Calu3 (cell line): ENCODE data around the gene PTPN12. TPM values are rescaled to one million over a fixed set of nuclear protein-coding genes. Genes with fewer than 3 reads are reported as not detected.

Source experiments
- BruUV-seq: library from RNA; stranded (reverse); fragments of 400-500 nt; replicated peaks from 2 replicates; lab custom pipeline; 2021; lab: Mats Ljungman, UMichigan
- CTCF ChIA-PET: fragments of 300-600 bp; sonication (Branson Sonifier 250); formaldehyde crosslinking; loops from one replicate; lab custom pipeline; 2022; ENCODE audit warnings: antibody characterized with exemption; lab: Charles Lee
- DNase-seq: peaks from one replicate; pipeline ENCODE4 v3.0.0; 2022
- H3K27ac Mint-ChIP-seq: one replicate; pipeline ENCODE4 v1.8.0; 2022; ENCODE audit warnings: mixed read lengths; ENCODE audit not compliant: unreplicated experiment
- H3K27me3 Mint-ChIP-seq: one replicate; pipeline ENCODE4 v1.8.0; 2022; ENCODE audit warnings: mixed read lengths; ENCODE audit not compliant: unreplicated experiment
- H3K36me3 Mint-ChIP-seq: one replicate; pipeline ENCODE4 v1.8.0; 2022; ENCODE audit warnings: mild to moderate bottlenecking, moderate library complexity, mixed read lengths; ENCODE audit not compliant: insufficient read depth, unreplicated experiment
- H3K4me1 Mint-ChIP-seq: one replicate; pipeline ENCODE4 v1.8.0; 2022; ENCODE audit warnings: mild to moderate bottlenecking, low read depth, mixed read lengths; ENCODE audit not compliant: unreplicated experiment
- H3K4me3 Mint-ChIP-seq: one replicate; pipeline ENCODE4 v1.8.0; 2022; ENCODE audit warnings: mild to moderate bottlenecking, low read depth, moderate library complexity, mixed read lengths; ENCODE audit not compliant: unreplicated experiment
- H3K9me3 Mint-ChIP-seq: one replicate; pipeline ENCODE4 v1.8.0; 2022; ENCODE audit warnings: low read depth, mixed read lengths; ENCODE audit not compliant: unreplicated experiment
- intact Hi-C: fragments of 100-400 bp; cut with micrococcal nuclease; formaldehyde crosslinking; loops from one replicate; pipeline ENCODE4 v1.10.0; 2022; ENCODE audit not compliant: unreplicated experiment
- total RNA-seq: library from RNA; stranded (reverse); gene quantifications from 2 replicates; pipeline ENCODE4 v1.2.3, GENCODE V29; 2022
- TF ChIP-seq, protein P1 (sequence below): fragments of 200-600 bp; IDR thresholded peaks from one replicate; pipeline ENCODE4 v1.8.0; 2022; ENCODE audit warnings: antibody characterized with exemption; ENCODE audit not compliant: unreplicated experiment

PTPN12 gene
- total RNA-seq, 1 experiment from 2014 or later: 61.2 TPM

DNA sequence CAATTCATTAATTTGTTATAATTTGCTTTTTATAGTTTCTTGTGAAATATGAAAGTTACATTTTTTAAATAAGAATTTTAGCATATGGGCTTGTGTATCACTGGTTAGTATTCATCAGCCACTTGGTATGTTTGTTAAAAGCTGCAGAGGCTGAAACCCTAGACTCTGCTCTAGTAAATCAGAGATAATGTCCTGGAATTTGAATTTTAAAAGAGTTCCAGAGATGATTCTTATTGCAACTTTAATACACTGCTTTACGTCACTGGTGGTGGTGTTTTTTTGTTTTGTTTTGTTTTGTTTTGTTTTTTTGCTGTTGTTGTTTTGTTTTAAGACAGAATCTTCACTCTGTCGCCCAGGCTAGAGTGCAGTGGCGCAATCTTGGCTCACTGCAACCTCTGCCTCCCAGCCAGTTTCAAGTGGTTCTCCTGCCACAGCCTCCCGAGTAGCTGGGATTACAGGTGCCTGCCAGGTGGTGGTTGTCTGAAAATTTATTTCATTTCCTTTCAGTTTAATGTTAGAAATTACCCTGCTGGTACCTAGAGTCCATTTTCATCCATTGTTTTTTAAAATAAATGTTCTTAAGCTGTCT lies 43.8 kb downstream of the PTPN12 start:
- Mint-ChIP-seq H3K4me1 (no peaks in the 10 kb centered on the region), H3K27me3 (no peaks in the 10 kb centered on the region), H3K4me3 (no peak overlapping the region), H3K9me3 (no peaks in the 10 kb centered on the region), H3K27ac (no peak overlapping the region), H3K36me3 (peaks cover 27% of the 10 kb centered on the region)
- DNase-seq: no peak
- intact Hi-C loops: no loop called here
- CTCF ChIA-PET: no interaction called here
- TF ChIP-seq, protein P1, sequence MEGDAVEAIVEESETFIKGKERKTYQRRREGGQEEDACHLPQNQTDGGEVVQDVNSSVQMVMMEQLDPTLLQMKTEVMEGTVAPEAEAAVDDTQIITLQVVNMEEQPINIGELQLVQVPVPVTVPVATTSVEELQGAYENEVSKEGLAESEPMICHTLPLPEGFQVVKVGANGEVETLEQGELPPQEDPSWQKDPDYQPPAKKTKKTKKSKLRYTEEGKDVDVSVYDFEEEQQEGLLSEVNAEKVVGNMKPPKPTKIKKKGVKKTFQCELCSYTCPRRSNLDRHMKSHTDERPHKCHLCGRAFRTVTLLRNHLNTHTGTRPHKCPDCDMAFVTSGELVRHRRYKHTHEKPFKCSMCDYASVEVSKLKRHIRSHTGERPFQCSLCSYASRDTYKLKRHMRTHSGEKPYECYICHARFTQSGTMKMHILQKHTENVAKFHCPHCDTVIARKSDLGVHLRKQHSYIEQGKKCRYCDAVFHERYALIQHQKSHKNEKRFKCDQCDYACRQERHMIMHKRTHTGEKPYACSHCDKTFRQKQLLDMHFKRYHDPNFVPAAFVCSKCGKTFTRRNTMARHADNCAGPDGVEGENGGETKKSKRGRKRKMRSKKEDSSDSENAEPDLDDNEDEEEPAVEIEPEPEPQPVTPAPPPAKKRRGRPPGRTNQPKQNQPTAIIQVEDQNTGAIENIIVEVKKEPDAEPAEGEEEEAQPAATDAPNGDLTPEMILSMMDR: no peak
- BruUV-seq: no TSS peak

DNA sequence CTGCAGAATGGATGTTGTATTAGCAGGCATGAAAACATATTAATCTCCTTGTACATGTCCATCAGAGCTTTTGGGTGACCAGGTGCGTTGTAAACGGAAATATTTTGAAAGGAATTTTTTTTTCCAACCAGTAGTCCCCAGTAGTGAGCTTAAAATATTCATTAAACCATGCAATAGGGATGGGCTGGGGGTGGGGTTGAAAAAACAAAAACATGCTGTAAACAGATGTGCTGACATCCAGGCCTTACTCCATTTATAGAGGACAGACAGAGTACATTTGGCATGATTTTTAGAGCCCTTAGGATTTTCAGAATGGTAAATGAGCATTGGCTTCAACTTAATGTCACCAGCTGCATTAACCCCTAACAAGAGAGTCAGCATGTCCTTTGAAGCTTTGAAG lies 50.2 kb downstream of the PTPN12 start:
- Mint-ChIP-seq H3K27ac (no peak overlapping the region), H3K9me3 (no peaks in the 10 kb centered on the region), H3K4me1 (no peaks in the 10 kb centered on the region), H3K4me3 (no peak overlapping the region), H3K36me3 (peaks cover 26% of the 10 kb centered on the region), H3K27me3 (no peaks in the 10 kb centered on the region)
- intact Hi-C loops: no loop called here
- no TSS peak for BruUV-seq
- TF ChIP-seq, protein P1: no peak
- no peak for DNase-seq
- CTCF ChIA-PET: no interaction called here

DNA sequence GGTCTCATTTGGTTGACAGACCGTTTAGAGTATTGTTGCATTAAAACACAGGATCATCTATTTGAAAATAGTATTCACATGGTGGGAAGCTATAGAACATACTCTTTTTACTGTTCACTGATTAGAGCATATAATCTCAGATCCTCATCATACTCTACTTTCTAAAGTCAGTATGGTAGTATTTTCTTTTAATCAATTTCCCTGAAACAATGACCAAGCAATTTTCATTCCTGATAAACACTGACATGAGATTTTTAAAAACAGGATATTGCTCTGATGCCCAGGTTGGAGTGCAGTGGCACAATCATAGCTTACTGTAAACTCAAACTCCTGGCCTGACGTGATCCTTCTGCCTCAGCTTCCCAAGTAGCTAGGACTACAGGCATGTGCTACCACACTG lies 63.9 kb downstream of the PTPN12 start:
- H3K4me3 Mint-ChIP-seq: no peak overlapping the region
- intact Hi-C loops: no loop called here
- CTCF ChIA-PET: interaction anchor here (1.0 kb wide), 1 partner anchor 12 kb away, joined by 3 read pairs; no protein-coding TSS in a partner anchor
- BruUV-seq: no TSS peak
- H3K27ac Mint-ChIP-seq: no peak overlapping the region
- TF ChIP-seq, protein P1: no peak
- no peak for DNase-seq
- H3K4me1 Mint-ChIP-seq: no peaks in the 10 kb centered on the region
- H3K36me3 Mint-ChIP-seq: peaks cover 10% of the 10 kb centered on the region
- no peaks in the 10 kb centered on the region for H3K9me3 Mint-ChIP-seq
- H3K27me3 Mint-ChIP-seq: no peaks in the 10 kb centered on the region

DNA sequence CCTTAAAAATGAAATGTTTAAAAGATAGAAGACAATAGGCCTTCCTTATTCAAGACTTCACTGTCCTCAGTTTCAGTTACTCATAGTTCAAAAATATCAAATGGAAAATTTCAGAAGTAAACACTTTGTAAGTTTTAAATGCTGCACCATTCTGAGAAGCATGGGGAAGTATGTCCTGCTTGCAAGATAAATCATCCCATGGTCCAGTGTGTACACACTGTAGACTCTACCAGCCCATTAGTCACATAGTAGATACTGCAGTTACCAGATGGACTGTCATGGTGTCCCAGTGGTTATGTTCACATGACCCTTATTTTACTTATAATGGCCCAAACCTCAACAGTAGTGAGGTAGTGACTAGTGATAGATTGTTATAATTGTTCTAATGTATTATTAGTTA lies 69.5 kb downstream of the PTPN12 start:
- H3K4me1 Mint-ChIP-seq: peaks cover 9% of the 10 kb centered on the region
- H3K4me3 Mint-ChIP-seq: no peak overlapping the region
- TF ChIP-seq, protein P1: no peak
- no TSS peak for BruUV-seq
- H3K27me3 Mint-ChIP-seq: no peaks in the 10 kb centered on the region
- no peak overlapping the region for H3K27ac Mint-ChIP-seq
- no peak for DNase-seq
- intact Hi-C loops: no loop called here
- H3K9me3 Mint-ChIP-seq: no peaks in the 10 kb centered on the region
- H3K36me3 Mint-ChIP-seq: peaks cover 30% of the 10 kb centered on the region
- CTCF ChIA-PET: interaction anchor here (0.7 kb wide), 1 partner anchor 218 kb away, joined by 3 read pairs; no protein-coding TSS in a partner anchor
